Mesodermal cell (in vitro differentiated cells): ENCODE data around the gene GGA1.

Experiments used
- H3K27ac ChIP-seq: 2 replicates; pipeline ENCODE4 v1.7.0; 2013; ENCODE audit warnings: mild to moderate bottlenecking, low read depth, low read length, moderate library complexity; ENCODE audit not compliant: severe bottlenecking
- H3K36me3 ChIP-seq: 2 replicates; pipeline ENCODE4 v1.7.1; 2013; ENCODE audit warnings: mild to moderate bottlenecking, low read length, moderate library complexity; ENCODE audit not compliant: control insufficient read depth, insufficient read depth
- H3K4me1 ChIP-seq: one replicate; pipeline ENCODE4 v1.7.1; 2013; ENCODE audit warnings: mild to moderate bottlenecking, low read length; ENCODE audit not compliant: insufficient read depth, control insufficient read depth, poor library complexity, severe bottlenecking
- H3K4me3 ChIP-seq: 2 replicates; pipeline ENCODE4 v1.7.0; 2013; ENCODE audit warnings: low read length, control low read depth, mild to moderate bottlenecking; ENCODE audit not compliant: insufficient read depth, poor library complexity, severe bottlenecking; ENCODE audit errors: extremely low read depth
- H3K9me3 ChIP-seq: 2 replicates; pipeline ENCODE4 v1.7.1; 2013; ENCODE audit warnings: mild to moderate bottlenecking, low read length, moderate library complexity; ENCODE audit not compliant: control insufficient read depth
- WGBS, 2 experiments: methylation state at CpG; one replicate each; pipeline ENCODE4 v1.1.5; 2013; ENCODE audit warnings: missing lambda C conversion rate in 2 of 2; ENCODE audit not compliant: insufficient coverage in 2 of 2; 5-methylcytosine and 5-hydroxymethylcytosine counted together

GGA1 gene

DNA sequence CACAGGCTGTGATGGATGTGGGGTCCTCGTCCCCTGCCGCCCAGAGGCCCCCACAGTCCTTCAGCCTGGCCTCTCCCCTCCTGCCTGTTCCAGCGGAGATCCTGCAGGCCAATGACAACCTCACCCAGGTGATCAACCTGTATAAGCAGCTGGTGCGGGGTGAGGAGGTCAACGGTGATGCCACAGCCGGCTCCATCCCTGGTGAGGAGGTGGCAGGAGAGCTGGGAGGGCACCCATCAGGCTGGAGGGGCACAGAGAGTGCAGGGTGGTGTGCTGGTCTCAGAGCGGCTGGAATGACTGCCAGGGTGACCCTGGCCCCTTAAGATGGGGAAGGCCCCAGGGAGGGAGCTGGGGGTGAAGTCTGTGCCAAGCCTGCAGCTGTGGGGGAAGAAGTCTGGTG lies 16.2 kb downstream of the GGA1 start:
- no peak overlapping the region for H3K27ac ChIP-seq
- no peaks in the 10 kb centered on the region for H3K9me3 ChIP-seq
- no peak overlapping the region for H3K4me3 ChIP-seq
- H3K36me3 ChIP-seq = peaks cover 47% of the 10 kb centered on the region
- WGBS, 2 experiments = 98 to 100% methylated on average over 5 to 7 of the region's 7 CpGs
- peaks cover 12% of the 10 kb centered on the region for H3K4me1 ChIP-seq

DNA sequence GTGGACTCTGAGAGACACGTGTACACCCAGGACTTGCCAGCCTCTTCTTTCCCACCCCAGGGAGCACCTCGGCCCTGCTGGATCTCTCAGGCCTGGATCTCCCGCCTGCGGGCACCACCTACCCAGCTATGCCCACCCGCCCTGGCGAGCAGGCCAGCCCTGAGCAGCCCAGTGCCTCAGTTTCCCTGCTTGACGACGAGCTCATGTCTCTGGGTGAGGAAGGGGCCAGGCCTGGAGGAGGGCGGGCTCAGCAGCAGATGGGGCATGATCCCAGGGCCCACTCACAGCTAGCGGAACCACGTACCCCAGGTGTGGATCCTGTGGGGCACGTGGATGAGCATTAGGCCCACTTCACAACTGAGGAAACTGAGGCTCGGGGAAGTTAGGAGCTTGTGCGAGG lies 17.1 kb downstream of the GGA1 start:
- Histone ChIP-seq H3K36me3 (peaks cover 47% of the 10 kb centered on the region), H3K9me3 (no peaks in the 10 kb centered on the region), H3K27ac (no peak overlapping the region), H3K4me3 (no peak overlapping the region), H3K4me1 (peaks cover 12% of the 10 kb centered on the region)
- 97% methylated on average over 6 to 12 of the region's 14 CpGs for WGBS, 2 experiments

- 94 to 95% methylated on average over 11 of the region's 11 CpGs for WGBS, 2 experiments
- H3K4me3 ChIP-seq = no peak overlapping the region
- peak overlapping the region; percentile 10 for H3K27ac ChIP-seq
- no peaks in the 10 kb centered on the region for H3K9me3 ChIP-seq
- peaks cover 12% of the 10 kb centered on the region for H3K4me1 ChIP-seq
- peaks cover 45% of the 10 kb centered on the region for H3K36me3 ChIP-seq
These were observed 17.5 kb downstream of the GGA1 start for GRCh38 chr22:37626144-37626543.

GRCh38 chr22:37626556-37627075 lies 18.0 kb downstream of the GGA1 start:
- Histone ChIP-seq H3K4me3 (no peak overlapping the region), H3K4me1 (peaks cover 12% of the 10 kb centered on the region), H3K27ac (peak overlapping the region; percentile 10), H3K36me3 (peaks cover 40% of the 10 kb centered on the region), H3K9me3 (no peaks in the 10 kb centered on the region)
- whole genome bisulfite sequencing, 2 experiments = 92 to 96% methylated on average over 13 of the region's 13 CpGs

- H3K9me3 ChIP-seq = no peaks in the 10 kb centered on the region
- WGBS, 2 experiments = 82 to 83% methylated on average over 7 of the region's 7 CpGs
- no peak overlapping the region for H3K4me3 ChIP-seq
- peaks cover 40% of the 10 kb centered on the region for H3K36me3 ChIP-seq
- peaks cover 12% of the 10 kb centered on the region for H3K4me1 ChIP-seq
- H3K27ac ChIP-seq = no peak overlapping the region
These were observed 18.5 kb downstream of the GGA1 start for GRCh38 chr22:37627121-37627520.

DNA sequence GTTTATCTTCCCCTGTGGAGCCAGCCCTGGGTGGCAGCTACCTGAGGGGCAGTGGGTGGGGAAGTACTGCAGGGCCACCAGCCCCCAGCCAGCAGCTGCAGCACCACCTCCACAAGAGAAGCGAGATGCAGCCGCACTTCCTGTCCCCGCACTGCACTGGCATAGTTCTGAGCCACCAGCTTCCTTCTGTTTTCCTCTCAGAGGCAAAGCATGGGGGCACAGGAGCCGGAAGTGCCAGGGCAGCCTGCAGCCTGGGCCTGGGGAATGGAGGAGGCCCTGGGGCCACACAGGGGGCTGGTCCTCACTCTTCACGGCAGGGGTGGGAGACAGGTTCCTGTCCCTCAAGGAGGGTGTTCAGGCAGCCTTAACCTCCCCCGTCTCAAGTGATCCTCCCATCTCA lies 18.9 kb downstream of the GGA1 start:
- no peak overlapping the region for H3K27ac ChIP-seq
- no peak overlapping the region for H3K4me3 ChIP-seq
- peaks cover 40% of the 10 kb centered on the region for H3K36me3 ChIP-seq
- 88 to 98% methylated on average over 6 of the region's 6 CpGs for WGBS, 2 experiments
- H3K9me3 ChIP-seq = no peaks in the 10 kb centered on the region
- H3K4me1 ChIP-seq = peaks cover 15% of the 10 kb centered on the region

GRCh38 chr22:37628830-37629229 lies 20.2 kb downstream of the GGA1 start:
- 90 to 96% methylated on average over 5 to 6 of the region's 8 CpGs for WGBS, 2 experiments
- H3K4me3 ChIP-seq = no peak overlapping the region
- peaks cover 33% of the 10 kb centered on the region for H3K36me3 ChIP-seq

DNA sequence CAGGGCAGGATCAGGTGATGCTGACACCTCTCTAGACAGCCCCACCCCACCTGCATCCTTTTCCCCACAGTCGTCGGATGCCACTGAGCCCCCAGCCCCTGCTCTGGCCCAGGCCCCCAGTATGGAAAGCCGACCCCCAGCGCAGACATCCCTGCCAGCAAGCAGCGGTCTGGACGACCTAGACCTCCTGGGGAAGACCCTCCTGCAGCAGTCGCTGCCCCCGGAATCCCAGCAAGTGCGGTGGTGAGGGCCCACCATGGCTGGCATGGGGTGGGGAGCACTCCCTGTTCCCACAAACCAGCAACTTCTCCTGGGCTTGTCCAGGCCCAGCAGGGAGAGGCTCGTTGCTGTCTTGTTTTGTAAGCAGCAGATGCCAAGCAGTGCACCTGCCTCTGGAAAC lies 21.3 kb downstream of the GGA1 start:
- 87 to 95% methylated on average over 4 to 10 of the region's 10 CpGs for WGBS, 2 experiments
- Histone ChIP-seq H3K36me3 (peaks cover 25% of the 10 kb centered on the region), H3K9me3 (no peaks in the 10 kb centered on the region), H3K27ac (no peak overlapping the region), H3K4me3 (no peak overlapping the region), H3K4me1 (peaks cover 39% of the 10 kb centered on the region)

More at GRCh38 chr22:37628830-37629229, 20.2 kb downstream of the GGA1 start:
- Histone ChIP-seq H3K4me1 (peaks cover 28% of the 10 kb centered on the region), H3K27ac (no peak overlapping the region), H3K9me3 (no peaks in the 10 kb centered on the region)

DNA sequence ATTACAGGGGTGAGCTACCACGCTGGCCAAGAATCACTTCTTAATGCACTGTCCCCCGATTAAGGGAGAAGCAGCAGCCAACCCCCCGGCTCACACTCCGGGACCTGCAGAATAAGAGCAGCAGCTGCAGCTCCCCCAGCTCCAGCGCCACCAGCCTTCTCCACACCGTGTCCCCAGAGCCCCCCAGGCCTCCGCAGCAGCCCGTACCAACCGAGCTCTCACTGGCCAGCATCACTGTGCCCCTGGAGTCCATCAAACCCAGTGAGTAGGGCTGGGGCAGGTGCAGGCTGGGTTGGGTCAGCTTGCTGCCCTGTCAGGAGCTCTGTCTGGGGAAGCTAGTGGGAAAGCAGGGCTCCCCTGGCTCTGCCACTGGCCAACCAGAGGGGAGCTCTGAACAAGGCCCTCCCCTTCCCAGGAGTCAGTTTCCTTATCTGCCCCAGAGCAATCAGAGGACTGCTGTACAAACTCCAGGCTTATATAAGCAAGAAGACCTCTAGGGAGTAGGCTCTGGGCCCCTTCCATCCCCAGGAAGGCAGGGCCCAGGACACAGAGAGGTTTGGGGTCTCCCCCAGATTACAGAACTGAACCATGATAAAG lies 22.3 kb downstream of the GGA1 start:
- Histone ChIP-seq H3K4me1 (peaks cover 47% of the 10 kb centered on the region), H3K9me3 (no peaks in the 10 kb centered on the region), H3K36me3 (peaks cover 16% of the 10 kb centered on the region), H3K27ac (peak overlapping the region; percentile 16), H3K4me3 (no peak overlapping the region)
- WGBS, 2 experiments = 97 to 98% methylated on average over 5 to 9 of the region's 9 CpGs

DNA sequence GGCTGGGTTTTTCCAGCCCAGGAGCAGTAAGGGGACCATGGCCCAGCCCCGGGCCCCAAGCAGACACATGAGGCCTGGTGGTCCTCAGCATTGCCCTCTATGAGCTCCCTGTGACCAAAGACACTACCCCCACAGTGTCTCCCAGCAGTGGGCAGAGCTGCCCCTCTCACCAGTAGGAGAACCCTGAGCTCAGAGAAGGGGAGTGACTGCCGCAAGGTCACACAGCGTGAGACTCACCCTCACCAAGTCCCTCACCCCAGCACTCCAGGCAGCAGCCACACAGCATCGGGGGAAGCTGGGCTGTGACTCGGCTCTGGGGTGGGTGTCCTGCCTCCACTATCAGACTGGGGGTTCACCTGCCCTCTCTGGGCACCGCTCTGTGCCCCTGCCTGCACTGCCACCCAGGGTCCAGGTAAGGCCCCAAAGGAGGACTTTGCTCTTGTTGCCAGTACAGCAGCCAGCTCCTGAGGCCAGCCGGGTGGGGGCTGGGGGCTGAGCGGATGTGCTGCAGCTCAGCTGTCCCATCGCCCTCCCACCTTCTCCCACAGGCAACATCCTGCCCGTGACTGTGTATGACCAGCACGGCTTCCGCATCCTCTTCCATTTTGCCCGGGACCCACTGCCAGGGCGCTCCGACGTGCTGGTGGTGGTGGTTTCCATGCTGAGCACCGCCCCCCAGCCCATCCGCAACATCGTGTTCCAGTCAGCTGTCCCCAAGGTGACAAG lies 23.0 kb downstream of the GGA1 start:
- Histone ChIP-seq H3K9me3 (no peaks in the 10 kb centered on the region), H3K36me3 (peaks cover 15% of the 10 kb centered on the region), H3K4me1 (peaks cover 52% of the 10 kb centered on the region), H3K27ac (peak overlapping the region; percentile 16), H3K4me3 (no peak overlapping the region)
- WGBS, 2 experiments = 92 to 96% methylated on average over 17 to 19 of the region's 19 CpGs
